ENCODE measurements around the gene IL1B.

DNA sequence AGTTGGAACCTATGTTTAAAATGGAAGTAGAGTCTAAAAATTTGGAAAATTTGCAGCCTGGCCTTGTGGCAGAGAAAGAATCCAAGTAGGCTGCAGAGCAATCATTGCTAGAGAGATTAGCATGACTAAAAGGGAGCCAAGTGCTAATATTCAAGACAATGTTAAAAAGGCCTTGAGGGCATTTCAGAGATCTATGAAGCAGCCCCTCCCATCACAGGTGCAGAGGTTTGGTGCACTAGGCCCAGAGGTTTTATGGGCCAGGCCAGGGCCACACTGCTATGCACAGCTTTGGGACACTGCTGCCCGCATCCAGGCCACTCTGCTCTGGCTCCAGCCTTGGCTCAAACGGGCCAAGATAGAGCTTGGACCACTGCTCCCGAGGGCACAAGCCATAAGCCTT, 45.6 kb downstream of the IL1B start:
- no peak for TF ChIP-seq POLR2A (IDR thresholded peaks at IDR 0.05)
- TF ChIP-seq, protein P1, sequence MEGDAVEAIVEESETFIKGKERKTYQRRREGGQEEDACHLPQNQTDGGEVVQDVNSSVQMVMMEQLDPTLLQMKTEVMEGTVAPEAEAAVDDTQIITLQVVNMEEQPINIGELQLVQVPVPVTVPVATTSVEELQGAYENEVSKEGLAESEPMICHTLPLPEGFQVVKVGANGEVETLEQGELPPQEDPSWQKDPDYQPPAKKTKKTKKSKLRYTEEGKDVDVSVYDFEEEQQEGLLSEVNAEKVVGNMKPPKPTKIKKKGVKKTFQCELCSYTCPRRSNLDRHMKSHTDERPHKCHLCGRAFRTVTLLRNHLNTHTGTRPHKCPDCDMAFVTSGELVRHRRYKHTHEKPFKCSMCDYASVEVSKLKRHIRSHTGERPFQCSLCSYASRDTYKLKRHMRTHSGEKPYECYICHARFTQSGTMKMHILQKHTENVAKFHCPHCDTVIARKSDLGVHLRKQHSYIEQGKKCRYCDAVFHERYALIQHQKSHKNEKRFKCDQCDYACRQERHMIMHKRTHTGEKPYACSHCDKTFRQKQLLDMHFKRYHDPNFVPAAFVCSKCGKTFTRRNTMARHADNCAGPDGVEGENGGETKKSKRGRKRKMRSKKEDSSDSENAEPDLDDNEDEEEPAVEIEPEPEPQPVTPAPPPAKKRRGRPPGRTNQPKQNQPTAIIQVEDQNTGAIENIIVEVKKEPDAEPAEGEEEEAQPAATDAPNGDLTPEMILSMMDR (IDR thresholded peaks at IDR 0.05), result no peak
- TF ChIP-seq EP300 (IDR thresholded peaks at IDR 0.05), result no peak

Data from tibial nerve (tissue), 4 donors.